AG04450 (cell line): ENCODE measurements around the gene UNC5CL. TPM values are rescaled to one million over a fixed set of nuclear protein-coding genes. Genes with fewer than 3 reads are reported as not detected.

Source experiments
- CTCF ChIA-PET: fragments of 300-600, 350-600 bp; formaldehyde crosslinking; extraction: SDS; loops from one replicate; lab custom pipeline; 2022; ENCODE audit warnings: antibody characterized with exemption, inconsistent platforms; lab: Charles Lee
- POLR2A ChIA-PET: fragments of 350-600 bp; formaldehyde crosslinking; extraction: SDS; loops from one replicate; lab custom pipeline; 2021; ENCODE audit warnings: antibody characterized with exemption, inconsistent platforms; lab: Yijun Ruan, JAX
- DNase-seq: peaks from one replicate; pipeline ENCODE4 v3.0.0-alpha.2; 2011; ENCODE audit warnings: low read depth, low spot score
- H3K27ac ChIP-seq: one replicate; pipeline ENCODE4 v1.5.1; 2012; ENCODE audit warnings: low read depth, low read length, control low read depth
- H3K27me3 ChIP-seq: one replicate; pipeline ENCODE4 v1.6.0; 2012; ENCODE audit warnings: low read length; ENCODE audit not compliant: control insufficient read depth, insufficient read depth
- H3K4me3 ChIP-seq: 2 replicates; pipeline ENCODE4 v1.5.1; 2011; ENCODE audit warnings: mild to moderate bottlenecking, low read depth, low read length, control low read depth
- H3K9me3 ChIP-seq: 2 replicates; pipeline ENCODE4 v1.5.1; 2012; ENCODE audit warnings: low read length; ENCODE audit not compliant: control insufficient read depth, insufficient read depth
- CTCF ChIP-seq: IDR thresholded peaks from 2 replicates; pipeline ENCODE4 v1.5.1; 2011; ENCODE audit warnings: low read depth, low read length, control low read depth, inconsistent platforms
- polyA plus RNA-seq: library from polyadenylated mRNA; depleted of rRNA; stranded (reverse); fragments of >200 nt; gene quantifications from 2 replicates; pipeline ENCODE4 v1.2.3, GENCODE V29; 2011

The UNC5CL gene
- polyA plus RNA-seq, 1 experiment: 0.02 TPM

- ChIA-PET CTCF (no interaction called here), POLR2A (no interaction called here)
- peaks cover 4% of the 10 kb centered on the region for H3K27me3 ChIP-seq
- TF ChIP-seq CTCF: no peak
- H3K27ac ChIP-seq: no peak overlapping the region
- no peak overlapping the region for H3K4me3 ChIP-seq
- no peaks in the 10 kb centered on the region for H3K9me3 ChIP-seq
- DNase-seq: no peak
Observed at GRCh38 chr6:41051873-41052272, 12.9 kb upstream of the UNC5CL start.

DNA sequence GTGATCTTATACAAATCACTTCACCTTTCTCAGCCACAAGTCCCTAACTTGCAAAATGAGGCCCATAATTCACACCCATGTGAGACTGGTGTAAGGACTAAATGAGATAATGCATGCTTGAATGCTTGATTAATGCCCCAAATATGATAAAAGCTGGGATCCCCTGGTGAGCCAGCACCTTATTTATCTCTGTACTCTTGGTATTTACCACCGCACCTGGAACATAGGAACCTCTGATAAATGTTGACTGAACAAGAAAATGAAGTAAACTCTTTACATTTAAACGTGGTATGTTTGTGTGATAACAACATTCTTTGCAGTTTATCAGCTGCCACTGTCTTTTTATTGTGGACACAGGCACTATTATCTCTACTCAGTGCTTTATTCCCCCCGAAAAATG, 11.5 kb upstream of the UNC5CL start:
- CTCF ChIA-PET: interaction anchor here (1.2 kb wide), 1 partner anchor 9 kb away, joined by 3 read pairs; no protein-coding TSS in a partner anchor
- no peak for DNase-seq

GRCh38 chr6:41049955-41050354, 10.9 kb upstream of the UNC5CL start:
- Histone ChIP-seq H3K9me3 (no peaks in the 10 kb centered on the region), H3K27me3 (peaks cover 9% of the 10 kb centered on the region), H3K27ac (no peak overlapping the region), H3K4me3 (no peak overlapping the region)
- TF ChIP-seq CTCF: no peak
- no peak for DNase-seq
- POLR2A ChIA-PET: no interaction called here
- CTCF ChIA-PET: interaction anchor here (0.8 to 2.2 kb wide), 3 partner anchors 9 to 22 kb away, joined by 3 to 13 read pairs (median 3); no protein-coding TSS in a partner anchor

More for the DNA sequence above, 11.5 kb upstream of the UNC5CL start:
- Histone ChIP-seq H3K4me3 (no peak overlapping the region), H3K27ac (no peak overlapping the region), H3K9me3 (no peaks in the 10 kb centered on the region), H3K27me3 (peaks cover 11% of the 10 kb centered on the region)
- POLR2A ChIA-PET: no interaction called here
- TF ChIP-seq CTCF: no peak

GRCh38 chr6:41049521-41049920, 10.5 kb upstream of the UNC5CL start:
- no peak for TF ChIP-seq CTCF
- DNase-seq: no peak
- POLR2A ChIA-PET: no interaction called here
- CTCF ChIA-PET: interaction anchor here (0.8 to 2.2 kb wide), 4 partner anchors 8 to 21 kb away, joined by 3 to 13 read pairs (median 4); no protein-coding TSS in a partner anchor
- no peak overlapping the region for H3K4me3 ChIP-seq
- peaks cover 9% of the 10 kb centered on the region for H3K27me3 ChIP-seq
- H3K27ac ChIP-seq: no peak overlapping the region
- no peaks in the 10 kb centered on the region for H3K9me3 ChIP-seq
